Activated naive CD4-positive, alpha-beta T cell treated with anti-CD3 and anti-CD28 coated beads for 36 hours (primary cell): Measurements from ENCODE around the gene RTKN2. TPM values are rescaled to one million over a fixed set of nuclear protein-coding genes. Genes with fewer than 3 reads are reported as not detected.

Experiments
- CTCF ChIA-PET: fragments of 350-600 bp; sonication (Branson Sonifier 250); formaldehyde crosslinking; loops from one replicate; lab custom pipeline; 2021; ENCODE audit warnings: antibody characterized with exemption; lab: Charles Lee
- DNase-seq: peaks from one replicate; pipeline ENCODE4 v3.0.0-alpha.2; 2020
- H3K27ac Mint-ChIP-seq: one replicate; pipeline ENCODE4 v1.8.0; 2021; ENCODE audit warnings: mild to moderate bottlenecking, mixed read lengths
- H3K27me3 Mint-ChIP-seq: one replicate; pipeline ENCODE4 v1.8.0; 2021; ENCODE audit warnings: low read depth, mixed read lengths
- H3K36me3 Mint-ChIP-seq: one replicate; pipeline ENCODE4 v1.8.0; 2021; ENCODE audit warnings: low read depth, mixed read lengths
- H3K4me1 Mint-ChIP-seq: one replicate; pipeline ENCODE4 v1.8.0; 2021; ENCODE audit warnings: low read depth, mixed read lengths
- H3K4me3 Mint-ChIP-seq: one replicate; pipeline ENCODE4 v1.8.0; 2021; ENCODE audit warnings: mild to moderate bottlenecking, moderate library complexity, mixed read lengths
- H3K9me3 Mint-ChIP-seq: one replicate; pipeline ENCODE4 v1.8.0; 2021; ENCODE audit warnings: mixed read lengths
- intact Hi-C: fragments of 100-400 bp; cut with micrococcal nuclease; formaldehyde crosslinking; loops from one replicate; pipeline ENCODE4 v1.15.1; 2023
- total RNA-seq, 2 experiments: library from RNA; stranded (reverse); gene quantifications; one replicate each; pipeline ENCODE4 v1.2.3, GENCODE V29; 2021

The RTKN2 gene
- total RNA-seq, 2 experiments from 2014 or later: 4.7 to 5.4 TPM

- no peak for DNase-seq
- intact Hi-C loops: loop anchor here (1.0 kb wide), 1 partner anchor 11 kb away; no protein-coding TSS in a partner anchor
- Mint-ChIP-seq H3K4me1 (peaks cover 15% of the 10 kb centered on the region), H3K36me3 (no peaks in the 10 kb centered on the region), H3K27me3 (no peaks in the 10 kb centered on the region), H3K4me3 (no peak overlapping the region), H3K9me3 (peaks cover 4% of the 10 kb centered on the region), H3K27ac (no peak overlapping the region)
- CTCF ChIA-PET: no interaction called here
Observed at GRCh38 chr10:62166331-62167131, 102.1 kb downstream of the RTKN2 start.

GRCh38 chr10:62165803-62166202 lies 102.8 kb downstream of the RTKN2 start:
- no peak for DNase-seq
- intact Hi-C loops: no loop called here
- Mint-ChIP-seq H3K36me3 (no peaks in the 10 kb centered on the region), H3K27ac (no peak overlapping the region), H3K4me3 (no peak overlapping the region), H3K9me3 (peaks cover 2% of the 10 kb centered on the region), H3K27me3 (no peaks in the 10 kb centered on the region), H3K4me1 (peaks cover 15% of the 10 kb centered on the region)
- CTCF ChIA-PET: no interaction called here

GRCh38 chr10:62163024-62163423 lies 105.6 kb downstream of the RTKN2 start:
- H3K9me3 Mint-ChIP-seq: peaks cover 2% of the 10 kb centered on the region
- no peak for DNase-seq
- H3K27ac Mint-ChIP-seq: no peak overlapping the region
- H3K4me3 Mint-ChIP-seq: no peak overlapping the region
- CTCF ChIA-PET: no interaction called here
- H3K27me3 Mint-ChIP-seq: no peaks in the 10 kb centered on the region
- intact Hi-C loops: no loop called here
- H3K4me1 Mint-ChIP-seq: peaks cover 19% of the 10 kb centered on the region
- H3K36me3 Mint-ChIP-seq: no peaks in the 10 kb centered on the region

GRCh38 chr10:62162261-62162981 lies 106.2 kb downstream of the RTKN2 start:
- CTCF ChIA-PET: no interaction called here
- Mint-ChIP-seq H3K27ac (no peak overlapping the region), H3K36me3 (no peaks in the 10 kb centered on the region), H3K4me3 (no peak overlapping the region), H3K4me1 (peaks cover 15% of the 10 kb centered on the region), H3K9me3 (peaks cover 2% of the 10 kb centered on the region), H3K27me3 (no peaks in the 10 kb centered on the region)
- intact Hi-C loops: no loop called here
- no peak for DNase-seq

- H3K4me1 Mint-ChIP-seq: peaks cover 4% of the 10 kb centered on the region
- no peak overlapping the region for H3K27ac Mint-ChIP-seq
- CTCF ChIA-PET: no interaction called here
- no peak overlapping the region for H3K4me3 Mint-ChIP-seq
- intact Hi-C loops: no loop called here
- H3K36me3 Mint-ChIP-seq: no peaks in the 10 kb centered on the region
- H3K9me3 Mint-ChIP-seq: no peaks in the 10 kb centered on the region
- no peak for DNase-seq
- no peaks in the 10 kb centered on the region for H3K27me3 Mint-ChIP-seq
Observed at GRCh38 chr10:62159351-62159750, 109.3 kb downstream of the RTKN2 start.

GRCh38 chr10:62157601-62158000 lies 111.0 kb downstream of the RTKN2 start:
- intact Hi-C loops: no loop called here
- H3K27ac Mint-ChIP-seq: no peak overlapping the region
- CTCF ChIA-PET: interaction anchor here (1.3 kb wide), 1 partner anchor 10 kb away, joined by 3 read pairs; no protein-coding TSS in a partner anchor
- no peak overlapping the region for H3K4me3 Mint-ChIP-seq
- DNase-seq: no peak
- peaks cover 4% of the 10 kb centered on the region for H3K4me1 Mint-ChIP-seq
- H3K9me3 Mint-ChIP-seq: no peaks in the 10 kb centered on the region
- H3K27me3 Mint-ChIP-seq: no peaks in the 10 kb centered on the region
- no peaks in the 10 kb centered on the region for H3K36me3 Mint-ChIP-seq

- H3K36me3 Mint-ChIP-seq: no peaks in the 10 kb centered on the region
- H3K4me1 Mint-ChIP-seq: peaks cover 3% of the 10 kb centered on the region
- H3K27ac Mint-ChIP-seq: no peak overlapping the region
- no peaks in the 10 kb centered on the region for H3K27me3 Mint-ChIP-seq
- intact Hi-C loops: no loop called here
- CTCF ChIA-PET: interaction anchor here (1.5 kb wide), 1 partner anchor 90 kb away, joined by 3 read pairs; no protein-coding TSS in a partner anchor
- no peak for DNase-seq
- peaks cover 4% of the 10 kb centered on the region for H3K9me3 Mint-ChIP-seq
- no peak overlapping the region for H3K4me3 Mint-ChIP-seq
Observed at GRCh38 chr10:62155054-62155680, 113.5 kb downstream of the RTKN2 start.

GRCh38 chr10:62154231-62154630 lies 114.4 kb downstream of the RTKN2 start:
- H3K4me3 Mint-ChIP-seq: no peak overlapping the region
- H3K4me1 Mint-ChIP-seq: peaks cover 3% of the 10 kb centered on the region
- H3K9me3 Mint-ChIP-seq: peaks cover 4% of the 10 kb centered on the region
- no peaks in the 10 kb centered on the region for H3K27me3 Mint-ChIP-seq
- no peak for DNase-seq
- H3K27ac Mint-ChIP-seq: no peak overlapping the region
- intact Hi-C loops: no loop called here
- CTCF ChIA-PET: interaction anchor here (1.5 kb wide), 1 partner anchor 91 kb away, joined by 3 read pairs; no protein-coding TSS in a partner anchor
- H3K36me3 Mint-ChIP-seq: no peaks in the 10 kb centered on the region

- no peak for DNase-seq
- peaks cover 5% of the 10 kb centered on the region for H3K4me1 Mint-ChIP-seq
- CTCF ChIA-PET: no interaction called here
- H3K9me3 Mint-ChIP-seq: peaks cover 4% of the 10 kb centered on the region
- H3K27ac Mint-ChIP-seq: no peak overlapping the region
- H3K36me3 Mint-ChIP-seq: no peaks in the 10 kb centered on the region
- intact Hi-C loops: no loop called here
- no peaks in the 10 kb centered on the region for H3K27me3 Mint-ChIP-seq
- no peak overlapping the region for H3K4me3 Mint-ChIP-seq
Observed at GRCh38 chr10:62153191-62153590, 115.5 kb downstream of the RTKN2 start.

GRCh38 chr10:62149621-62150020 lies 119.0 kb downstream of the RTKN2 start:
- no peak for DNase-seq
- peaks cover 14% of the 10 kb centered on the region for H3K4me1 Mint-ChIP-seq
- H3K27ac Mint-ChIP-seq: no peak overlapping the region
- intact Hi-C loops: no loop called here
- CTCF ChIA-PET: no interaction called here
- no peaks in the 10 kb centered on the region for H3K27me3 Mint-ChIP-seq
- H3K9me3 Mint-ChIP-seq: peaks cover 4% of the 10 kb centered on the region
- H3K4me3 Mint-ChIP-seq: no peak overlapping the region
- H3K36me3 Mint-ChIP-seq: no peaks in the 10 kb centered on the region

- peaks cover 5% of the 10 kb centered on the region for H3K9me3 Mint-ChIP-seq
- intact Hi-C loops: loop anchor here (1.0 kb wide), 1 partner anchor 35 kb away; no protein-coding TSS in a partner anchor
- H3K36me3 Mint-ChIP-seq: no peaks in the 10 kb centered on the region
- CTCF ChIA-PET: interaction anchor here (3.7 kb wide), 1 partner anchor 97 kb away, joined by 19 read pairs; no protein-coding TSS in a partner anchor
- no peak overlapping the region for H3K4me3 Mint-ChIP-seq
- no peak overlapping the region for H3K27ac Mint-ChIP-seq
- no peak for DNase-seq
- H3K4me1 Mint-ChIP-seq: peaks cover 14% of the 10 kb centered on the region
- H3K27me3 Mint-ChIP-seq: no peaks in the 10 kb centered on the region
Observed at GRCh38 chr10:62148155-62148554, 120.5 kb downstream of the RTKN2 start.

GRCh38 chr10:62147425-62147824 lies 121.2 kb downstream of the RTKN2 start:
- CTCF ChIA-PET: interaction anchor here (0.6 to 3.7 kb wide), 5 partner anchors 18 to 863 kb away, joined by 3 to 19 read pairs (median 4); no protein-coding TSS in a partner anchor
- H3K4me1 Mint-ChIP-seq: peaks cover 14% of the 10 kb centered on the region
- intact Hi-C loops: loop anchor here (1.0 kb wide), 1 partner anchor 98 kb away; no protein-coding TSS in a partner anchor
- H3K4me3 Mint-ChIP-seq: no peak overlapping the region
- no peaks in the 10 kb centered on the region for H3K36me3 Mint-ChIP-seq
- peaks cover 7% of the 10 kb centered on the region for H3K9me3 Mint-ChIP-seq
- no peak overlapping the region for H3K27ac Mint-ChIP-seq
- no peaks in the 10 kb centered on the region for H3K27me3 Mint-ChIP-seq
- DNase-seq: no peak
